ENCODE measurements around the gene RNPEPL1.

Gene RNPEPL1

GRCh38 chr2:240588669-240589068 is 20.4 kb downstream of the RNPEPL1 start:
- H3K4me3 ChIP-seq (ENCODE audit: low read depth, low read length), result no peak overlapping the region

GRCh38 chr2:240589375-240589774 is 21.1 kb downstream of the RNPEPL1 start:
- H3K4me3 ChIP-seq (ENCODE audit: low read depth, low read length), result no peak overlapping the region

- no peak overlapping the region for H3K4me3 ChIP-seq (ENCODE audit: low read depth, low read length)
Observed at GRCh38 chr2:240589850-240590525, 21.7 kb downstream of the RNPEPL1 start.

- no peak overlapping the region for H3K4me3 ChIP-seq (ENCODE audit: low read depth, low read length)
Observed at GRCh38 chr2:240590681-240591111, 22.4 kb downstream of the RNPEPL1 start.

GRCh38 chr2:240591226-240591625 is 22.9 kb downstream of the RNPEPL1 start:
- no peak overlapping the region for H3K4me3 ChIP-seq (ENCODE audit: low read depth, low read length)

GRCh38 chr2:240591784-240592183 is 23.5 kb downstream of the RNPEPL1 start:
- no peak overlapping the region for H3K4me3 ChIP-seq (ENCODE audit: low read depth, low read length)

- no peak overlapping the region for H3K4me3 ChIP-seq (ENCODE audit: low read depth, low read length)
Observed at GRCh38 chr2:240593026-240593702, 24.9 kb downstream of the RNPEPL1 start.

GRCh38 chr2:240593703-240594451 is 25.6 kb downstream of the RNPEPL1 start:
- H3K4me3 ChIP-seq (ENCODE audit: low read depth, low read length), result no peak overlapping the region

- no peak overlapping the region for H3K4me3 ChIP-seq (ENCODE audit: low read depth, low read length)
Observed at GRCh38 chr2:240594511-240595380, 26.5 kb downstream of the RNPEPL1 start.

- H3K4me3 ChIP-seq (ENCODE audit: low read depth, low read length), result no peak overlapping the region
Observed at GRCh38 chr2:240595381-240596079, 27.2 kb downstream of the RNPEPL1 start.

GRCh38 chr2:240596080-240596460 is 27.8 kb downstream of the RNPEPL1 start:
- H3K4me3 ChIP-seq (ENCODE audit: low read depth, low read length), result no peak overlapping the region

- no peak overlapping the region for H3K4me3 ChIP-seq (ENCODE audit: low read depth, low read length)
Observed at GRCh38 chr2:240596491-240596931, 28.2 kb downstream of the RNPEPL1 start.

GRCh38 chr2:240597054-240597418 is 28.8 kb downstream of the RNPEPL1 start:
- no peak overlapping the region for H3K4me3 ChIP-seq (ENCODE audit: low read depth, low read length)

- no peak overlapping the region for H3K4me3 ChIP-seq (ENCODE audit: low read depth, low read length)
Observed at GRCh38 chr2:240597419-240598181, 29.3 kb downstream of the RNPEPL1 start.

- no peak overlapping the region for H3K4me3 ChIP-seq (ENCODE audit: low read depth, low read length)
Observed at GRCh38 chr2:240598311-240598911, 30.1 kb downstream of the RNPEPL1 start.

- no peak overlapping the region for H3K4me3 ChIP-seq (ENCODE audit: low read depth, low read length)
Observed at GRCh38 chr2:240599141-240599583, 30.9 kb downstream of the RNPEPL1 start.

- no peak overlapping the region for H3K4me3 ChIP-seq (ENCODE audit: low read depth, low read length)
Observed at GRCh38 chr2:240600451-240600961, 32.2 kb downstream of the RNPEPL1 start.

GRCh38 chr2:240601061-240601830 is 33.0 kb downstream of the RNPEPL1 start:
- H3K4me3 ChIP-seq (ENCODE audit: low read depth, low read length), result no peak overlapping the region
